ENCODE data around the gene EGR4.

The EGR4 gene

GRCh38 chr2:73290049-73290839 lies 3.1 kb downstream of the EGR4 start:
- peak; percentile 46 for DNase-seq (ENCODE audit: low spot score)

DNA sequence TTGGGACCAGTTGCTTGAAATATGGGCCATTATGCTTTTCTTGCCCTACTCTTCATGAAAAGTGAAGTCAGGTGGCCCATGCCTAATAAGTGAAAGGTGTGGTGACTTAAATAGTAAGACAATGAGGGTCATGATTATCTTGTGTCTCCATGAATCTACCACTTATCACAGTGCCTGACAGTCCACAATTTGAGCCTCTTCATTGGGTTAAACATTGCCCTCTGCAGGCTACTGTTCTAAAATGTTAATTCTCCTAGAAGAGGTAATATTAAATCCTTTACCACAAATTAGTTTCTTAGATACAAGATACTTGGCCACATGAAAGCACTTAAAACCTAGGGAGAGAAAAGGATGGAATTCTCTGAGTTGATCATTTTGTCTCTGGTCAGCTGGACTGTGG lies 4.0 kb downstream of the EGR4 start:
- no peak for DNase-seq (ENCODE audit: low spot score)

DNA sequence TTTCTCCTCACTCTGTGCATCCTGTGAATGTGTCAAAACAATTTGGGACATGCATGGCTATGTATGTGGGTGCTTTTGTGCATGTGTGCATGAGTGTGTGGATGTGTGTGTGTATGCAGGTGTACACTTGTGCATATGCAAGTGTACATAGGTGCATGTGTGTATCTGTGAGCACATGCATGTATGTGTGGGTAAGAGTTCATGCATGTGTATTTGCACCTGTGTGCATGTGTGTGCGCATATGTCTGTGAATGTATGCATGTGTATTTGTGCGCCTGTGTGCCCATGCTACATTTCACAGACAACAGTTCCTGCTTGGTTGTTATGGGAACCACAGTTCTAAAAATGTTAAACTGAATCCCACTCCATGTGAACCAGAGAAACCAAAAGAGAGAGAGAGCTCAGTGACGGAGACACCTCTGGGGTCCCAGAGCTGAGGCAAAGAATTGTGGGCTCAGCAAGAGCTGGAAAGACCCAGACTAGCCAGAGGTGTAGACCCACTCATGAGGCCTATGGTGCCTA lies 7.2 kb downstream of the EGR4 start:
- no peak for DNase-seq (ENCODE audit: low spot score)

DNA sequence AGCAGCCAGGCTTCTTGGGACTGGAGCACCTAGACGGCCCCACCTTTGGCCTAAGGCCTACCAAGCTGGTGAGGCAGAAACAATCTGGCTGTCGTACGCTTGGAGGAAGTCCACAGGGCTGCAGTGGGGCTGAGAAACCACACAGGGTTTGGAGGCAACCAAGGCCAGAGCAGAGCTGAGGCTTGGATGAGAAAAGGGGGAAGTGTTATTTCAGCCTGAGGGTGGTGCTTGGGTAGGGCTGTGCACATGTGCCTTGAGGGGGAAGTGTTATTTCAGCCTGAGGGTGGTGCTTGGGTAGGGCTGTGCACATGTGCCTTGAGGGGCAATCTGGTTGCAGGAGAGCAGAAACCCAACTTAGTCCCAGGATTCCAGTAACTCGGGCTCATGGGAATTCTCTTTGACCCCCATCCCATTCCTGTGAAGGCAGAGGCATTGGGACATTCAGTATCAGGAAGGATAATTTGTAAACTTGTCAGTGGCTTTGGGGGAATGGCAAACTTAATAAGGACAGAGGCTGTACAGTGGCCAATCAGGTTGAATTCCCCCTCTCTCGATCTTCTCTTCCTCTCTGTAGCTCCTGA lies 8.1 kb downstream of the EGR4 start:
- DNase-seq (ENCODE audit: low spot score), result no peak

GRCh38 chr2:73284296-73285158 lies 8.8 kb downstream of the EGR4 start, which contains the start of gene FBXO41:
TSS of gene FBXO41 (minus strand) at chr2:73284478. CDS start at chr2:73269630, 14,848 bp downstream.
- DNase-seq (ENCODE audit: low spot score), result peak; percentile 56

DNA sequence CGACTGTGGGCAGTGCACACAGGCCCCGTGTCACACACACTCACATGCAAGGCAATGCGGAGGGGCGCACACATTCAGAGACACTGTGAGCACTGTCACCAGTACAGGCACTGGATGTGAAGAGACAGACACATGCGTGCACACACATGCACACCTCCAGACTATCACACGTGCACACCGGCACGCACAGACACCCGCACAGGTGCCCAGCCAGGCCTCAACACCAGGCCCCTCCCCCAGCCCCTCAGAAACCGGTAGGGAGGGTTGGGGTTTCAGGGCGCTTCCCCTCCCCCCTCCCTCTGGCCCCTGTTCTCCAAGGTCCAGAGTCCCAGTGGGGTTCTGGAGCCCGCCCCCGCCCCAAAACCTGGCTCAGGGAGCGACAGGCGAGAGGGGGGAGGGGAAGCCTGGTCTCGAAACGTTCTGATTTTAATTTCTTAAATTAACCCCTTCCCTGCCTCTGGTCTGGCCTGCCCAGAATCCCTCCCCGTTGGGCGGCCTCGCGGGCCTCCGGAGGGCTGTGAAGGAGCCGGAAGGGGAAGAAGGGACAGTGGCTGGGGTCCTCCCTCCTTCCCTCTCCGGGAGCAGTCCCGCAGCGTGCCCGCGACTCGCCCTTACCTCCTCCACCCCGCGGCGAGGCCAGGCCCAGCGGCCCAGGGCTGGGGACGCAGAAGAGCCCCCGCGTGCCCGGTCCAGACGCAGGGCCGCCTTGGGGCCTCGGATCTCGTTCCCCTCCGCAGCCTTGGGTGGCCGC lies 9.6 kb downstream of the EGR4 start:
- no peak for DNase-seq (ENCODE audit: low spot score)

DNA sequence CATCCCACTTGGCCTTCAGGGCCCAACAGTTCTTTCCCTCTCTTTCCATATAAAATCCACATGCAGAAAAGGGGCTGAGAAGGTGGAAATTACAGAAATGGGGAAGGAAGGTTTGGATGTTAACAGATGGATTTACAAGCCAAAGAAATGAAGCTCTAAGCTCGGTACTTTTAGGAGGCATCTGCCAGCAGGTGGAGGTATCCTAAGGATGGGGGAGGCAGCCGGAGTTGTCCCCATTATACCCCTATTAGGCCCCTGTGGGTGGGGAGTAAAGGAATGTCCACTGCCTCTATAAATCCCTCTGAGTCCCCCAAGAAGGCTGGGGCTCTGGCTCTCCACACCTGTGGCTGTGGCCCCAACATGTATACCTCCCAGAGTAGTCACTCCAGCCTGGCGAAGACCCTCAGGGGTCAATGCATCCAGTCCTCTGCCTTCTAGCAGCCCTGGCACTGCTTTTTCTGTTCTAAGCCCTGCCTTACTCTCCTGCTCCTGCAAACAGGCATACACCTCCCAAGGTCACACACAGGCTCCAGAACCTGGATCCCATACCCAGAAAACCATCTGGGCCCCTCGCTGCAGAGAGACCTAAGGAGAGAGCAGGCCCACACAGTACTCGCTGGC lies 10.3 kb downstream of the EGR4 start:
- DNase-seq (ENCODE audit: low spot score), result no peak

- no peak for DNase-seq (ENCODE audit: low spot score)
Measured at GRCh38 chr2:73281244-73281643, 12.1 kb downstream of the EGR4 start.

GRCh38 chr2:73279852-73280251 lies 13.5 kb downstream of the EGR4 start:
- DNase-seq (ENCODE audit: low spot score), result no peak

DNA sequence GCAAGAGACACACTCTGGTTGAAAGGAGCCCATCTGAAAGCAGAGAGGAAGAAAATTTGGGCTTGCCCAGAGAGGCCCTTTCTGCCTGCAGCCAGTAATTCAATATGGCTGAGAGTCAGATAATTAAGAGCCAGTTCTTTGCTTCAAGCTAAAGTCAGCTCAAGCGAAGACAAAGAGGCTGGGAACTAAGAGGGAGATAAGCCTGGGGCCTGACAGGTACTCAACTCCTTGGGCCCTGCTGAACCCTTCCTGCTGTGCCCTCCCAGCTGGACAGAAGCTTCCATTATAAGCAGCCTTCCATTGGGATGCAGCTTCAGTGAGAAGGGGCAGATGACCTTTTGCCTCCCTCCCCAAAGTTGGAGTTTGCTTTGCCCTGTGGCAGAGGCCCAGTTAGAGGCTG lies 21.1 kb downstream of the EGR4 start:
- no peak for DNase-seq (ENCODE audit: low spot score)

DNA sequence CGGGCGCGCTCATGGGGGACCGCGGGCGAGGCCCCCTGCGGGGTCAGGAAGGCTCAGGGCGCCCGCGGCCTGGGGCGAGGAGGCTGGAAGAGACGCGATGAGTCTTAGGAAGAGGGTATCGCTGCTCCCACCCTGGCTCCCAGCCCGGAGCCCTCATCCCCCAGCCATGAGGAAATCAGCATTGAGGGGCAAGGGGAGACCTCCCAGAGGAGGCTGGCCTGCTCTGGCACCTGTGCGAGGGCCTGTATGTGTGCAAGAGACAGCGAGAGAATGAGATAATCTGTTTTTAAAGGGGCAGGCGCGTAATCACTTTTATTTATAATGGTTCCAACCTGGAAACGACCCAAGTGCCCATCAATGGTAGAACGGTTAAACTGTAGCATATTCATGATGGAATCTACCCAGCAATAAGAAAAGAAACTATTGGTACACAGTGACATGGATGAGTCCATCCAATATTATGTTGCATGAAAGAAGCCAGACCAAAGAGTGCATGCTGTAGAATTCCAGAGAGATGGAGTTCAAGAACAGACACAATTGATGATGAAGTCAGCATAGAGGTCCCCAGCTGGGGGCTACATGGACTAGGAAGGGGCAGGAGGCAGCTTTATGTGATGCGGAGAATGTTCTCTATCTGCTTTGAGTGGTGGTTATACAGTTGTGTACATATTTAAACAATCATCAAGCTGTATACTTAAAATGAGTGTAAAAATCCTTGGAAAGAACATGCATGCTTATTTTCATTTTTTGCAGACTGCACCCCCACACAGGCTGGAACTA lies 23.5 kb downstream of the EGR4 start:
- DNase-seq (ENCODE audit: low spot score), result no peak

DNA sequence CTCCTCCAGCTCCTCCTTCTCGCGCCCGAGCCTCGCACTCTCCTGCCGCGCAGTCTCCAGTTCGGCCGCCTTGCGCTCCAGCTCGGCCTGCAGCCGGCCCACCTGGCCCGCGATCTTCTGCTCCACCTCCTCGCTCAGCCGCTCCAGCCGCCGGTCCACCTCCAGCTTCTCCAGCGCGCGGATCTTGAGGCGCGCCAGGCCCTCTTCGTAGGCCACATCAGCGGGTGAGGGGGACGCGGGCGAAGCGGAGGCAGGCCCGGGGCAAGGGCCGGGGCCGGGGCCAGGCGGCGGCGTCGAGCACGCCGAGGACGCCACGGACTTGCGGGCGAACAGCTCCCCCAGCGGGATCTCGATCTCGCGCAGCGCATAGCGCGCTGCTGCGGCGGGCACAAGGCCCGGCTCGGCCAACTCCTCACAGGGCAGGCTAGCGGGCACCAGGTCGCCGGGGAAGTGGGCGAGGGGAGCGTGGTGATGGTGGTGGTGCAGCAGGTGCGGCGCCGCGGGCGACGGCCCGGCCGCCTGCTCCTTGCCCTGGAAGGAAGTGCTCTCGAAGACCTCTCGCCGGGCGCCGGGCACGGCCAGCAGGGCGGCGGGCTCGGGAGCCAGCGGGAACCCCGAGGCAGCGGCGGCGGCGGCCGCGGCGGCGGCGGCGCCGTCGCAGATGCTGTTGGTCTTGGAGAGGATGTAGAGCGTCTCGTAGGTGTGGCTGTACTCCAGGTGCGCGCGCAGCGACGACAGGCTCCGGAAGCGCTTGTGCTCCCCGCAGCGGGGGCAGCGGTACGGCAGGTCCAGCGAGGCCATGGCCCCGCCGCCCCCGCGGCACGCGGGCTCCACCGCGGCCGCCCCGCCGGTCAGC lies 24.3 kb downstream of the EGR4 start:
- DNase-seq (ENCODE audit: low spot score), result peak; percentile 81

DNA sequence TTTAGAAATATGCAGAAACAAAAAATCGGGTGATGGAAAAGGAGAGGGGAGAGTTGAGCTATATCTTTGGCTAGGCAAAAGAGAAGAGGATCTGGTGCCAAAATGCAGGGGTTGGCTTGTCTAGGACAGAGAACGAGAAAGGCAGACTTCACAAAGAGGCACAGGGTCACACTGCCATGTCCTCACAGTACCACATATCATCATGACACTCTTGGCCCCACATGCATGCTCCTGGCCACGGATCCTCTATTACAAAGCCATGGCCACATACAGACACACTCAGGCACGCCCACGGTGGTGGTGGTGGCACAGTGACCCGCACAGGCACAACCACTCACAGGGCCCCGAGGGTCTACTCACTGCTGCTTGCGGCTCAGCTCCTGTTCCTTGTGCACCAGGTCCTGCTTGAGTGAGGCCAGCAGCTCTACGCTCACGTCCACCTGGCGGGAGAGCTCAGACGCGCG lies 24.9 kb downstream of the EGR4 start:
- no peak for DNase-seq (ENCODE audit: low spot score)

- no peak for DNase-seq (ENCODE audit: low spot score)
Measured at GRCh38 chr2:73267008-73267407, 26.3 kb downstream of the EGR4 start.

DNA sequence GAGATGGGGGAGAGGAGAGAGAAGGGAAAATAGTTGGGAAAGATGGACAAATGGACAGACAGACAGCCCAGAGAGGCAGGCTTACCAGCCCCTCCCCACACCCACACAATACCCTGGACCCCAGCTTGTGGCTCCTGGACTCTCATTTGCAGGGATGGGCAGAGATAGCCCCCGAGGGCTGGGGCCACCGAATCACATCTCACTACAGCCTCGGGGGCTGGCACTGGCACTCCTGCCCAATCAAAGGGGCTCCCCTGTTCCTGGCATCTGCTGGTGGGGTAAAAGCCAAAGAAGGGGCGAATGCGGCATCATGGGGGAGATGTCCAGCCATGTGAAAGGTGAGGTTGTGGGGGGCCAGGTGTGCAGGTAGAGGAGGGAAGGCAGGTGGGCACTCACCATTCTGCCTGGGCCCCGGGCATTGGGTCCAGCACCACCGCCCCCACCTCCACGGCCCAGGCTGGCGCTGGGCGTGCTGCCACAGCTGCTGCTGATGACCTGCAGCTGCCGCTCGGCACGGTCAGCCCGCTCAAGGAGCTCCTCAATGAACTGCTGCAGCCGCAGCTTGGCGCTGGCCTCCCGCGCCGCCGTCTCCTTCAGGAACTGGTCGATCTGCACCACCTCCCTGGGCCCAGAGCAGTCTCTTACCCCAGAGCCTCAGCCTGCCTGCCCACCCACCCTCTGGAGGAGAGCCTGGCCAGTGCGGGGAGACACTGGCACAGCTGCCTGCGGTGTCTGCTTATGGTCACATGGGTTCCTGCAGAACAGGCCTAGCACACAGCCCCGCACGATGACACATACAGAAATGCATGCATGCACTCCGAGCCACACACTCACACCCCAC lies 27.1 kb downstream of the EGR4 start:
- DNase-seq (ENCODE audit: low spot score), result no peak

- DNase-seq (ENCODE audit: low spot score), result no peak
Measured at GRCh38 chr2:73265298-73266060, 27.9 kb downstream of the EGR4 start.

GRCh38 chr2:73264783-73265182 lies 28.6 kb downstream of the EGR4 start:
- DNase-seq (ENCODE audit: low spot score), result no peak

DNA sequence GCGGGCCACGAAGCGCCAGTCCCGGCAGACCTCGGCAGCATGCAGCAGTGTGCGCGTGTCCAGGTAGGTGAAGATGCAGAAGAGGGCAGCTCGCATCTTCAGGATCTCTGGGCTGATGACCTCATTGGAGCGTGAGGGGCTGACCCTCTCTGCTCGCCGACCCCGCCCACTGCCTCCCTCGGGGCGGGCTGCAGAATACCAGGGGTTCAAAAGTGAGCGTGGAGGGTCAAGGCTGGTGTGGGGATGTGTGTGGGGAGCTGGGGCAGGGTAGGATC lies 29.1 kb downstream of the EGR4 start:
- no peak for DNase-seq (ENCODE audit: low spot score)
